Omental fat pad (tissue), 4 donors: ENCODE data around the gene PRKCE. TPM values are rescaled to one million over a fixed set of nuclear protein-coding genes. Genes with fewer than 3 reads are reported as not detected.

ENCODE experiments used
- ATAC-seq: fragments of 150-250 bp; one replicate; pipeline ENCODE4 v1.9.1; 2016; ENCODE audit warnings: mild to moderate bottlenecking, moderate library complexity; ENCODE audit not compliant: low FRiP score
- DNase-seq: peaks from one replicate; pipeline ENCODE4 v3.0.0-alpha.2; 2019; ENCODE audit warnings: low spot score
- total RNA-seq, 4 donors: library from RNA; depleted of rRNA; stranded (reverse); fragments of >200 nt; gene quantifications; one replicate each; pipeline ENCODE4 v1.1.0, GENCODE V29; 2016
- TF ChIP-seq, protein P1 (sequence below), 3 donors: fragments of 450-650 bp; IDR thresholded peaks; one replicate each; pipeline ENCODE4 v1.5.1; 2016 to 2017; ENCODE audit warnings: antibody characterized with exemption in 3 of 3, mild to moderate bottlenecking in 3 of 3, moderate library complexity in 2 of 3

Gene PRKCE
- total RNA-seq, 4 donors from 2014 or later = 8.8 to 24.3 (median 14.0) TPM

DNA sequence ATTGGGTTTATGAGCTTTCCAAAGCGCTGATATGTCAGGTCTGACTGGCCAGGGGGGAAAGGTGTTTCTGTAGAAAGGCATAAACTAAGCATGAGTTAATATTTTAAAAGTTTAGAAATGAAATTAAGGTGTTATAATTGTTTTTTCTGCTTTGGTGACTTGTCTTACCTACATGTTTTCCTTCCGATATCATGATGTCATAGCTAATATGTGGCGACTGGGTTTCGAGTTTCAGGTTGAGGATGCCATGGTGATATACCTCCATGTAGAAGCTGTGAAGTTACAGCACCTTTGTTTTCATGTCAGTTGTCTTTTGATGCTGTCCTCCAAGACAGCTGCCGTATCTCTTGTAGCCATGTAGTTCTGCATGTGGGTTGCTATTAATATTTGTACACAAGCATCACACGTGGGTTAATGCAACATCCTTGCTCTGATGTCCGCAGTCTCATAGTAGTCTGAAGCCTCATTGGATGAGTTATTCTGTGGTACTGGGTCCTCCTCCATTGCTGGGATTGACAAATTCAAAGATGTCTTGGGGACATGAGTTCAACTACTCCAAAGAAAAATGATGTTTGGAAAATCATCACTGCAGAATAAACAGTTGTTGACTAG is 230.6 kb downstream of the PRKCE start:
- no peak for ATAC-seq
- DNase-seq = no peak
- TF ChIP-seq, protein P1, sequence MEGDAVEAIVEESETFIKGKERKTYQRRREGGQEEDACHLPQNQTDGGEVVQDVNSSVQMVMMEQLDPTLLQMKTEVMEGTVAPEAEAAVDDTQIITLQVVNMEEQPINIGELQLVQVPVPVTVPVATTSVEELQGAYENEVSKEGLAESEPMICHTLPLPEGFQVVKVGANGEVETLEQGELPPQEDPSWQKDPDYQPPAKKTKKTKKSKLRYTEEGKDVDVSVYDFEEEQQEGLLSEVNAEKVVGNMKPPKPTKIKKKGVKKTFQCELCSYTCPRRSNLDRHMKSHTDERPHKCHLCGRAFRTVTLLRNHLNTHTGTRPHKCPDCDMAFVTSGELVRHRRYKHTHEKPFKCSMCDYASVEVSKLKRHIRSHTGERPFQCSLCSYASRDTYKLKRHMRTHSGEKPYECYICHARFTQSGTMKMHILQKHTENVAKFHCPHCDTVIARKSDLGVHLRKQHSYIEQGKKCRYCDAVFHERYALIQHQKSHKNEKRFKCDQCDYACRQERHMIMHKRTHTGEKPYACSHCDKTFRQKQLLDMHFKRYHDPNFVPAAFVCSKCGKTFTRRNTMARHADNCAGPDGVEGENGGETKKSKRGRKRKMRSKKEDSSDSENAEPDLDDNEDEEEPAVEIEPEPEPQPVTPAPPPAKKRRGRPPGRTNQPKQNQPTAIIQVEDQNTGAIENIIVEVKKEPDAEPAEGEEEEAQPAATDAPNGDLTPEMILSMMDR (IDR thresholded peaks at IDR 0.05) = no peak

DNA sequence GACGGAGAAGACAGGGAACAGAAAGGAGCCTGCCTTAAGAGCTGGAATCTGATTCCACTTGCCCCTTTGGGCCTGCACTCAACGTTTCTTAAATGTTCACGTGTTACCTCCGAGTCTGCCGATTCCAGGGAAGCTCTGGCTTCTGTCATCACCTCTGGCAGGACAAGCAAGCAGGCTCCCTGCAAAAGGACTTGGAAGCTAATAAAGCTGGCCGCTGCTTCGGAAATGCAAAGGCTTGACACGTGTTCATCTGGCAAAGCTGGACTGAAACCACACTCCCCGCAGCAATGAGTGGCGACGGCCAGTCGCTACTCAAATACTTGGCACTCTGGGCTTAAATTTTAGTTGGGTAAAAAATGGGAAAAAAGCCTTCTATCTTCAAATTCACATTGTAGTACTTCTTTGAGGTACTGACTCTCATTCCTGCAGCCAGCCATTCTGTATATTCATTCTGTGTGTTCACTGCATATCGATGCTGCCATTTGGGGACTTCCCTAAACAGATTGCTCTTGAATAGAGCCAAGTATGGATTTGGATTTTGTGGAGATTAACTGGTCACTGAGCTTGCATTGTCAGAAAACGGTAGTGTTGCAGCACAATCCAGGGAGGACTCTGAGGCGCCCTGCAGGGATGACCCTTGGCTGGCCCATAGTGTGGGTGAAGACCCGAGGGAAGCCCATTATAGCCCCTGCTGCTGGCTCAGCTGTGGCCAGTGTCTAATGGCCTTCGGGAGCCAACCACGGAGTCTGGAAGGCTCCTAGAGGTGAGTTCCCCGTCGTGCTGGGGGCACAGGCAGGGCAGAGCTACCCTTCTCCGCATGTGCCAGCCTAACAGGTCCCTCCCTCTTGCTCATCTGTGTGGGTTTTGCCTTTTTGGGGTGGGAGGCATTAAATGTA is 231.5 kb downstream of the PRKCE start:
- no peak for ATAC-seq
- no peak for DNase-seq

DNA sequence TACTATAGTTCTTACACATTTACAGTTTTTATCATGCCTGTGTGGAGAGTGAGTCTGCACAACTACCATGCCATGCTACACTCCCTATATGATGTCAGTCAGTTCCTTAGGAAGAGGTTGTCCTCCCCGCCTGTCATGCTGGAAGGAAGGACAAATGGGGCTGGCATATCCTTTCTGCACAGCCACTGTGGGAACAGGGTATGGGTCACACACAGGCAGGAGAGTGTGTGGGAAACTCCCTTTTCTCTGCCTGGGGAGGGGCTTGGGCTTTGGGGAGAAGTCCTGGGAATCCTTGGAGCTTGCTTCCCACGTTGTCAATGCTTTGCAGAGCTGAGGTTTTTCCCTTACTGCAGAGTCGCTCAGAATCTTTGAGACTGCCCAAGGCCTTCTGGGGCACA is 232.1 kb downstream of the PRKCE start:
- TF ChIP-seq, protein P1 (IDR thresholded peaks at IDR 0.05) = no peak
- ATAC-seq (no peak), DNase-seq (no peak)

More for the DNA sequence above, 231.5 kb downstream of the PRKCE start:
- TF ChIP-seq, protein P1 (IDR thresholded peaks at IDR 0.05) = no peak

DNA sequence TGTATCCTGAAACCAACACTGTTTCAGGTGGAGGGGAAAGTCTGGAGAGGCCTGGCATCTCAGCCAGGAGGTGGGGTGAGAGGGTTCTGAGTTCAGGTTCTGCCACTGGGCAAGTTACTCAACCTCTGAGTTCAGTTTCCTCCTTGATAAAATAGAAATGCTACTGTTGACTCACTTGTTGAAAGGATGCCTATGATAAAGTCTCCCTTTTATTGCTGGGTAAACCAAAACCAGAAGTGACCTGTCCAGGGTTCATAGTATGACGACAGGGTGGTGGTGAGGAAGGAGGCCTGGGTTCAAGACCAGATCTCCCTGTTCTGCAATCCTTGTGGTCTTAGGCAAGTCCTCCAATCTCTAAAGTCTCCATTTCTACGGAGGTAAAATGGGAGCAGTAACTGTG is 232.7 kb downstream of the PRKCE start:
- TF ChIP-seq, protein P1 (IDR thresholded peaks at IDR 0.05) = no peak
- DNase-seq (no peak), ATAC-seq (no peak)

DNA sequence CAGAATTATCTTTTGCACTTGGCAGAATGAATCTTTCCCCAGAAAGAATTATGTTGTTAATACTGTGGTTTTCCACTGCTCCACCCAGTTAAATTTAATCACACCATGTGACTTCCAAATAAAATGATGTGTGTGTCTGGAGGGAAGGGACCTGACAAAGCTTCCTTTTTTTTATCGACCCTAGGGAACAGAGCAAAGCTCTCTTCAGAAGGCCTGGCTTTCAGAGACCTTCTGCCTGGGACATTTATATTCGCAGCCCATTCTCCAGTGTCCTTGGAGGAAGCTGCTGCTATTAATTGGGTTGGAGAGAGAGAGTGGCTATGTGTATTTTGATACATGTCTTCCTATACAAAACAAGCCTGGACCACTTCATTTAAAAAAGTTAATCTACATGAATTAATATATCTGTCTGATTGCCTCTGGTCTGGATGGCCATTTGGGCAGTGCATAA is 233.7 kb downstream of the PRKCE start:
- TF ChIP-seq, protein P1 (IDR thresholded peaks at IDR 0.05) = no peak
- ATAC-seq = peak; percentile 52
- DNase-seq = no peak

DNA sequence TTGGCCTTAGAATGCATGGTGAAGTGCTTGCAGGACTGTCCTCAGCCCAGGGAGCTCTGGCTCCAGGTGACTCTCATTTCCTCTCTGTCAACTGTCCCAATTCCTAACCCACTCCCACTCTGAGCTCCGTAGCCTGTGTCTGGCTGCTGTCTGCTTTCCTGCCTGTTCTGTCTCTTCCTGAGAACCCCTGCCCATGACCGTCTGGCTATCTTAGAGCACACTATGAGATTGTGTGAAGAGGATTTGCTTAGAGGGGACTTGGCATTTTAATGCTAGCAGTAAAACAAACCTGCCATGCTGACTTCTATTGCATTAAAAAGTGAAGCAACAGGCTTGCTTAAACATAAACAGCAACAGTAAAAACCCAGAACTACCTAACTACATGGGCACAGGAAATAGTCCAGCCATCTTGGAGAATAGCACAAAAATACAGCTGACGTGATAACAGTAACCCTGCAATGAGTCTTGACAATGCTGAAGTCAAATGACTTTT is 234.7 kb downstream of the PRKCE start:
- ATAC-seq = no peak
- TF ChIP-seq, protein P1 (IDR thresholded peaks at IDR 0.05) = no peak
- DNase-seq = no peak
